Ectodermal cell (in vitro differentiated cells): ENCODE results near the gene CCDC12.

ENCODE experiments used
- H3K27ac ChIP-seq: 2 replicates; pipeline ENCODE4 v1.7.0; 2013; ENCODE audit warnings: mild to moderate bottlenecking, low read depth, low read length; ENCODE audit not compliant: insufficient read depth, poor library complexity, severe bottlenecking
- H3K27me3 ChIP-seq: 2 replicates; pipeline ENCODE4 v1.7.0; 2013; ENCODE audit warnings: mild to moderate bottlenecking, low read length; ENCODE audit not compliant: insufficient read depth, control insufficient read depth, poor library complexity, severe bottlenecking
- H3K36me3 ChIP-seq: one replicate; pipeline ENCODE4 v1.7.0; 2013; ENCODE audit warnings: low read length; ENCODE audit not compliant: control insufficient read depth, insufficient read depth
- H3K4me1 ChIP-seq: one replicate; pipeline ENCODE4 v1.7.0; 2013; ENCODE audit warnings: low read length; ENCODE audit not compliant: control insufficient read depth, insufficient read depth
- H3K4me3 ChIP-seq: 2 replicates; pipeline ENCODE4 v1.7.0; 2013; ENCODE audit warnings: low read depth, low read length, control low read depth; ENCODE audit not compliant: insufficient read depth
- H3K9me3 ChIP-seq: 2 replicates; pipeline ENCODE4 v1.7.0; 2013; ENCODE audit warnings: mild to moderate bottlenecking, low read length, moderate library complexity; ENCODE audit not compliant: control insufficient read depth
- WGBS, 2 experiments: methylation state at CpG; one replicate each; pipeline ENCODE4 v1.1.7; 2013; ENCODE audit warnings: missing lambda C conversion rate in 2 of 2; 5-methylcytosine and 5-hydroxymethylcytosine counted together

Gene CCDC12

GRCh38 chr3:46947546-46947901 lies 29.0 kb downstream of the CCDC12 start:
- Histone ChIP-seq H3K27me3 (no peaks in the 10 kb centered on the region), H3K4me1 (peaks cover 7% of the 10 kb centered on the region), H3K27ac (no peak overlapping the region), H3K4me3 (no peak overlapping the region), H3K36me3 (no peaks in the 10 kb centered on the region), H3K9me3 (no peaks in the 10 kb centered on the region)
- WGBS, 2 experiments, result 90 to 92% methylated on average over 4 of the region's 4 CpGs

- 81 to 82% methylated on average over 7 of the region's 7 CpGs for WGBS, 2 experiments
- H3K9me3 ChIP-seq, result no peaks in the 10 kb centered on the region
- peaks cover 7% of the 10 kb centered on the region for H3K4me1 ChIP-seq
- H3K27me3 ChIP-seq, result no peaks in the 10 kb centered on the region
- H3K4me3 ChIP-seq, result no peak overlapping the region
- no peaks in the 10 kb centered on the region for H3K36me3 ChIP-seq
- H3K27ac ChIP-seq, result no peak overlapping the region
These were observed 29.5 kb downstream of the CCDC12 start for GRCh38 chr3:46946856-46947545.

GRCh38 chr3:46946416-46946815 lies 30.1 kb downstream of the CCDC12 start:
- 83 to 87% methylated on average over 6 of the region's 6 CpGs for WGBS, 2 experiments
- Histone ChIP-seq H3K4me1 (peaks cover 7% of the 10 kb centered on the region), H3K36me3 (no peaks in the 10 kb centered on the region), H3K27ac (no peak overlapping the region), H3K9me3 (no peaks in the 10 kb centered on the region), H3K4me3 (no peak overlapping the region), H3K27me3 (no peaks in the 10 kb centered on the region)

GRCh38 chr3:46944191-46944590 lies 32.4 kb downstream of the CCDC12 start:
- Histone ChIP-seq H3K36me3 (no peaks in the 10 kb centered on the region), H3K9me3 (no peaks in the 10 kb centered on the region), H3K27me3 (no peaks in the 10 kb centered on the region), H3K4me3 (no peak overlapping the region), H3K4me1 (peaks cover 3% of the 10 kb centered on the region), H3K27ac (no peak overlapping the region)
- whole genome bisulfite sequencing, 2 experiments, result 92 to 95% methylated on average over 8 of the region's 8 CpGs

- Histone ChIP-seq H3K4me3 (no peak overlapping the region), H3K27me3 (no peaks in the 10 kb centered on the region), H3K9me3 (no peaks in the 10 kb centered on the region), H3K36me3 (no peaks in the 10 kb centered on the region), H3K27ac (no peak overlapping the region), H3K4me1 (no peaks in the 10 kb centered on the region)
- WGBS, 2 experiments, result 88 to 92% methylated on average over 12 of the region's 12 CpGs
These were observed 33.0 kb downstream of the CCDC12 start for GRCh38 chr3:46943237-46944187.

GRCh38 chr3:46942481-46943236 lies 33.9 kb downstream of the CCDC12 start:
- Histone ChIP-seq H3K4me3 (no peak overlapping the region), H3K27me3 (no peaks in the 10 kb centered on the region), H3K27ac (no peak overlapping the region), H3K4me1 (no peaks in the 10 kb centered on the region), H3K9me3 (no peaks in the 10 kb centered on the region), H3K36me3 (no peaks in the 10 kb centered on the region)
- 93% methylated on average over 12 of the region's 12 CpGs for WGBS, 2 experiments

- H3K4me3 ChIP-seq, result no peak overlapping the region
- H3K9me3 ChIP-seq, result no peaks in the 10 kb centered on the region
- H3K36me3 ChIP-seq, result no peaks in the 10 kb centered on the region
- H3K27ac ChIP-seq, result no peak overlapping the region
- H3K27me3 ChIP-seq, result no peaks in the 10 kb centered on the region
- no peaks in the 10 kb centered on the region for H3K4me1 ChIP-seq
- 96% methylated on average over 7 of the region's 7 CpGs for WGBS, 2 experiments
These were observed 34.5 kb downstream of the CCDC12 start for GRCh38 chr3:46942076-46942475.

- WGBS, 2 experiments, result 93 to 94% methylated on average over 12 of the region's 12 CpGs
- no peaks in the 10 kb centered on the region for H3K27me3 ChIP-seq
- no peak overlapping the region for H3K4me3 ChIP-seq
- H3K27ac ChIP-seq, result no peak overlapping the region
- peaks cover 9% of the 10 kb centered on the region for H3K4me1 ChIP-seq
- no peaks in the 10 kb centered on the region for H3K9me3 ChIP-seq
- H3K36me3 ChIP-seq, result no peaks in the 10 kb centered on the region
These were observed 36.7 kb downstream of the CCDC12 start for GRCh38 chr3:46939578-46940445.

GRCh38 chr3:46938118-46938517 lies 38.4 kb downstream of the CCDC12 start:
- Histone ChIP-seq H3K27me3 (no peaks in the 10 kb centered on the region), H3K4me3 (no peak overlapping the region), H3K27ac (no peak overlapping the region), H3K9me3 (no peaks in the 10 kb centered on the region), H3K4me1 (peaks cover 9% of the 10 kb centered on the region), H3K36me3 (no peaks in the 10 kb centered on the region)
- WGBS, 2 experiments, result 94 to 99% methylated on average over 2 of the region's 2 CpGs
